GM12874 (cell line): Measurements from ENCODE around the gene ANP32A.

Source experiments
- TF ChIP-seq, protein P1 (sequence below): IDR thresholded peaks from 2 replicates; pipeline ENCODE4 v1.5.1; 2011; ENCODE audit warnings: low read depth, mild to moderate bottlenecking, control low read depth, low read length, moderate library complexity; ENCODE audit not compliant: insufficient read depth

The ANP32A gene

GRCh38 chr15:68768321-68768720, 52.4 kb downstream of the ANP32A start:
- TF ChIP-seq, protein P1, sequence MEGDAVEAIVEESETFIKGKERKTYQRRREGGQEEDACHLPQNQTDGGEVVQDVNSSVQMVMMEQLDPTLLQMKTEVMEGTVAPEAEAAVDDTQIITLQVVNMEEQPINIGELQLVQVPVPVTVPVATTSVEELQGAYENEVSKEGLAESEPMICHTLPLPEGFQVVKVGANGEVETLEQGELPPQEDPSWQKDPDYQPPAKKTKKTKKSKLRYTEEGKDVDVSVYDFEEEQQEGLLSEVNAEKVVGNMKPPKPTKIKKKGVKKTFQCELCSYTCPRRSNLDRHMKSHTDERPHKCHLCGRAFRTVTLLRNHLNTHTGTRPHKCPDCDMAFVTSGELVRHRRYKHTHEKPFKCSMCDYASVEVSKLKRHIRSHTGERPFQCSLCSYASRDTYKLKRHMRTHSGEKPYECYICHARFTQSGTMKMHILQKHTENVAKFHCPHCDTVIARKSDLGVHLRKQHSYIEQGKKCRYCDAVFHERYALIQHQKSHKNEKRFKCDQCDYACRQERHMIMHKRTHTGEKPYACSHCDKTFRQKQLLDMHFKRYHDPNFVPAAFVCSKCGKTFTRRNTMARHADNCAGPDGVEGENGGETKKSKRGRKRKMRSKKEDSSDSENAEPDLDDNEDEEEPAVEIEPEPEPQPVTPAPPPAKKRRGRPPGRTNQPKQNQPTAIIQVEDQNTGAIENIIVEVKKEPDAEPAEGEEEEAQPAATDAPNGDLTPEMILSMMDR, result no peak

DNA sequence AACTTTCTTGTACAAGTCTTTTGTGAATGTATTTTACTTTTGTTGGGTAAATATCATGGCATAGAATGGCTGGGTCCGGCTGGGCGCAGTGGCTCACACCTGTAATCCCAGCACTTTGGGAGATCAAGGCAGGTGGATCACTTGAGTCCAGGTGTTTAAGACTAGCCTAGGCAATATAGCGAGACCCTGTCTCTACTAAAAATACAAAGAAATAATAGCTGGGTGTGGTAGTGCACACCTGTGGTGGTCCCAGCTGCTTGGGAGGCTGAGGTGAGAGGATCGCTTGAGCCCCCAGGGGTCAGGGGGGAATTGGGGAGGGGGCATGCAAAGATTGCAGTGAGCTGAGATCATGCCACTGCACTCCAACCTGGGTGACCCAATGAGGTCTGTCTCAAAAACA, 52.9 kb downstream of the ANP32A start:
- TF ChIP-seq, protein P1, result no peak

DNA sequence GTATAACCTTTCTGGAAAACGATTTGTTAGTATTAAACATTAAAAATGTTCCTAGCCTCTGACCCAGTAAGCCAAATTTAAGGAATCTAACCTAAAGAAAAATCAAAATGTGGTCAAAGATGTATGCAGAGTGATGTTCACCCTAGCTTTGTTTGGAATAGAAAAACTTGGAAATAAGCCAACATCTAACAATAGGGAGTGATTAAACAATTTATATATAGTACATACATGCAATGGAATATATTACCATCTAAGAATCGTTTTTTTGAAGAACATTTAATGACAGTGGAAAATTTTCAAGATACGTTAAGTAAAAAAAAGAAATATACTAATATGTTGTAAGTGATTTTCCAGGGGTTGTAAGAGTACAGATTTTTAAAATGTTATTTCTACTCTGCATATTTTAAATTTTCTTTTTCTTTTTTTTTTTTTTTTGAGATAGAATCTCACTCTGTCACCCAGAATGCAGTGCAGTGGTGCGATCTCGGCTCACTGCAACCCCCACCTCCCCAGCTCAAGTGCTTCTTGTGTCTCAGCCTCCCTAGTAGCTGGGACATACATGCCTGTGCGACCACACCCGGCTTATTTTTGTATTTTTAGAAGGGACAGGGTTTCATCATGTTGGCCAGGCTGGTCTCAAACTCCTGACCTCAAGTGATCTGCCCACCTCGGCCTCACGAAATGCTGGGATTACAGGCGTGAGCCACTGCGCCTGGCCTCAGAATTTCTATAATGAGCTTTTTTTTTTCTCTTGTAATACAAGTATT, 54.9 kb downstream of the ANP32A start:
- TF ChIP-seq, protein P1, result no peak

DNA sequence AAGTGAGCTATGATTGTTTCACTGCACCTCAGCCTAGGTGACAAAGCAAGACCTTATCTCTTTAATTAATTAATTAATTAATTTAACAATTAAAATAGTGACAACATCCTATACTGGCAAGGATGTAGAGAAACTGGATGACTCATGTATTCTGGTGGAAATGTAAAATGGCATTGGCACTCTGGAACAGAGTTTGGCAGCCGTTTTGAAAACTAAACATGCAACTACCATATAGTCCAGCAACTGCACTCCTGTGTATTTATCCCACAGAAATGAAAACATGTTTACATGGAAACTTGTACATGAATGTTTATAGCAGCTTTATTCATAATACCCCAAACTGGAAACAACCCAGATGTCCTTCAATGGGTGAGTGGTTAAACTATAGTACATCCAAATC, 56.6 kb downstream of the ANP32A start:
- TF ChIP-seq, protein P1, result no peak

- TF ChIP-seq, protein P1, result no peak
These were observed 57.6 kb downstream of the ANP32A start for GRCh38 chr15:68763063-68763462.

GRCh38 chr15:68755731-68756130, 65.0 kb downstream of the ANP32A start:
- TF ChIP-seq, protein P1, result no peak

DNA sequence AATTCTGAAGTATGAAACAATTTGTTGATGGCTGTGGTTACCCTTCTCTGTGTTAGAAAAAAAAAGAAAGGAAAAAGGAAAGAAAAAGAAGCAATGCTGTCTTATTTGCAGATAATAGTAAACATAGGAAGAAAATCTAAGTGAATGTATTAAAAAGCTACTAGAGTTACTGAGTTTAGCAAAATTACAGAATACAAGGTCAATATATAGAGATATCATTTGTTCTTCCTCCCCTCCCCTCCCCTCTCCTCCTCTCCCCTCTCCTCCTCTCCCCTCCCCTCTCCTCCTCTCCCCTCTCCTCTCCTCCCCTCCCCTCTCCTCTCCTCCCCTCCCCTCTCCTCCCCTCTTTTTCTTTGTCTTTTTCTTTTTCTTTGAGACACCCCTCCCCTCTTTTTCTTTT, 69.1 kb downstream of the ANP32A start:
- TF ChIP-seq, protein P1, result no peak

DNA sequence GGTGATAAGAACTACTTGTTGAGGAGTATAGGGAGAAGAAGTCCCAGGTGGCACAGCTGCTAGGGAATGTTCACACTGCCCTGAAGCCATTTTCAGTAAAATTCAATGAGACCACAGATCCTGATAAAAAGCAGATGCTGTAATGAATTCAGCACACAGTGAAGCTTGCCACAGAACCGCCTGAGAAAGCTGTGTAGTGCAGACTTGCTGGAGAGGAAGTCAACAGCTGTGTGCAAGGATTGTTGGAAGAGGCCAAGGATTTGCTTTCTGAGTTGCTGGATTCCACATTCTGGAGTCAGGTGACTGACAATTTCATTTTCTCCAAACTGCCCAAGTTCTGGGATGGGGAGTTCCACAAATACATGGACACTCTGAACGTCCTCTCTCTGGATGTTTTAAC, 70.9 kb downstream of the ANP32A start:
- TF ChIP-seq, protein P1, result no peak
